ENCODE measurements around the gene B4GALNT3. TPM values are rescaled to one million over a fixed set of nuclear protein-coding genes. Genes with fewer than 3 reads are reported as not detected.
A peak's percentile ranks its signal among the peaks of the same experiment; 100 is the strongest.
"Not testable (repeated sequence)": the region's sequence is repeated elsewhere in the genome, so short reads cannot be mapped to it uniquely, and the experiment has no call there.

B4GALNT3 gene
- 10 to 100 TPM; 30.7 to 66.2 (median 35.0) TPM for total RNA-seq

DNA sequence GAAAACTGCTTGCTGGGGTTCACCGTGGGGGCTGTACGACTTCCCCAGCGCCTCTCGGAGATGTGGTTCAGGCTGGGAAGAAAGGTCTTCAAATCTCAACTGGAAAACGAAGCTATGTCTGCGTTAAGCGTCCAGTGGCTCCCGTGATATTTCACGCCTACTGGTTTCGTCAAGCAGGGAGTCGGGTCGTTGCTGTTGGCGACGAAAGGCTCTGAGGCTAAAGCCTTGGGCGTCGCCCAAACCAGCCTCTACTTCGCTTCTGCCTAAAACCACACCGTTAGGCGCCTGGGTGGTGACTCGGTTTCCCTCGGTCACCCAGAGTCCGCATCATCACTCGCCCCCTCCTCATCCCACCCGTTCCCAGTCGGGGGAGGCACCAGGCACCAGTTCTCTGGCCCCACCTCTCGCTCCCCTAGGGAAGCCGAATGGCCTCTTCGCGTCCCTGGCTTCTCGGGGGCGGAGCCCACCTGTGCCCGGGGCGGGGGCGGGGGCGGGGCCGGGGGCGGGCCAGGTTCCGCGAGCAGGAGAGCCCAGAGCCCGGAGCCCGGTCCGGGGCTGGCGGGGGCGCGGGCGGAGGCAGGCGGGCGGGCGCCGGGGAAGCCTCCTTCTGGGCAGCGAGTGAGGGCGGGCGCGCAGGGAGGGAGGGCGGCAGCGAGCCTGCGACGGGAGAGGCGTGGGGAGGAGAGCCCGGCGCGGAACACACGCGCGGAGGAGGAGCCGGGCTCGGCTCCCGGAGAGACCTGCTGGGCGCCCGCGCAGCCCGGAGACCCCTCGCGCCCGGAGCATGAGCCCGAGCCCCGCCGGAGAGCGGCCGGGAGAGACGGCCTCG lies at the start of gene B4GALNT3:
Gene B4GALNT3 (plus strand): TSS at position 510 of the 829 bp plus-strand sequence. CDS start 438 bp downstream, outside the sequence.
- Histone ChIP-seq H3K27me3 (peaks cover 8% of the 10 kb centered on the region), H3K36me3 (no peaks in the 10 kb centered on the region), H3K27ac (peak within 1 kb of the TSS; percentile 58), H3K9me3 (no peaks in the 10 kb centered on the region), H3K4me1 (peaks cover 26% of the 10 kb centered on the region), H3K4me3 (peak within 1 kb of the TSS; percentile 70)
- 10% methylated on average over 16 of the region's 82 CpGs for WGBS
- DNase-seq (ENCODE audit: low spot score in 2 of 2): no peak
- TF ChIP-seq POLR2A (IDR thresholded peaks at IDR 0.05) (no peak), POLR2AphosphoS5 (IDR thresholded peaks at IDR 0.05) (no peak), EP300 (IDR thresholded peaks at IDR 0.05) (no peak)
- TF ChIP-seq, protein P1, sequence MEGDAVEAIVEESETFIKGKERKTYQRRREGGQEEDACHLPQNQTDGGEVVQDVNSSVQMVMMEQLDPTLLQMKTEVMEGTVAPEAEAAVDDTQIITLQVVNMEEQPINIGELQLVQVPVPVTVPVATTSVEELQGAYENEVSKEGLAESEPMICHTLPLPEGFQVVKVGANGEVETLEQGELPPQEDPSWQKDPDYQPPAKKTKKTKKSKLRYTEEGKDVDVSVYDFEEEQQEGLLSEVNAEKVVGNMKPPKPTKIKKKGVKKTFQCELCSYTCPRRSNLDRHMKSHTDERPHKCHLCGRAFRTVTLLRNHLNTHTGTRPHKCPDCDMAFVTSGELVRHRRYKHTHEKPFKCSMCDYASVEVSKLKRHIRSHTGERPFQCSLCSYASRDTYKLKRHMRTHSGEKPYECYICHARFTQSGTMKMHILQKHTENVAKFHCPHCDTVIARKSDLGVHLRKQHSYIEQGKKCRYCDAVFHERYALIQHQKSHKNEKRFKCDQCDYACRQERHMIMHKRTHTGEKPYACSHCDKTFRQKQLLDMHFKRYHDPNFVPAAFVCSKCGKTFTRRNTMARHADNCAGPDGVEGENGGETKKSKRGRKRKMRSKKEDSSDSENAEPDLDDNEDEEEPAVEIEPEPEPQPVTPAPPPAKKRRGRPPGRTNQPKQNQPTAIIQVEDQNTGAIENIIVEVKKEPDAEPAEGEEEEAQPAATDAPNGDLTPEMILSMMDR (IDR thresholded peaks at IDR 0.05): no peak

DNA sequence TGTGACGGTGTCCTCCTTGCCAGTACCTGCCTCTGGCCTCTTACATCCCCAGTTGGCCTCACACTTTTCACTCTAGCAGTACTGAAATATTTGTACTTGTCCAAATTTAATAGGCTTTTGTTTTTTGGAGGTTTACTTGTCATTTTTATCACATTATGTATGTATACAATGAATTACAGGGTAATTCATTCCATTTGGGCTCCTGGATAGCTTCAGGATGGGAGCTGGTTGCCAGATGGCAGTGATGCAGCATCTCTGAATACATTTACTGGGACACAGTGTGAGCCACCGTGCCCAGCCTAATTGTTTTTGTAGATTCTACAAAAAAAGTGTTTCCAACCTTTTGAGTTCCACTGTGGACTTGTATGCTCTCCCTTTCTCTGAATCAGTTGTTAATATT lies 44.9 kb upstream of the B4GALNT3 start:
- no peak overlapping the region for H3K4me3 ChIP-seq
- 66% methylated on average over 2 of the region's 2 CpGs for whole genome bisulfite sequencing
- no peak for DNase-seq (ENCODE audit: low spot score in 2 of 2)
- no peaks in the 10 kb centered on the region for H3K9me3 ChIP-seq
- no peak overlapping the region for H3K27ac ChIP-seq
- no peaks in the 10 kb centered on the region for H3K4me1 ChIP-seq
- TF ChIP-seq EP300 (IDR thresholded peaks at IDR 0.05): no peak
- TF ChIP-seq POLR2AphosphoS5 (IDR thresholded peaks at IDR 0.05): no peak
- no peak for TF ChIP-seq POLR2A (IDR thresholded peaks at IDR 0.05)
- TF ChIP-seq, protein P1 (IDR thresholded peaks at IDR 0.05): no peak
- no peaks in the 10 kb centered on the region for H3K27me3 ChIP-seq
- H3K36me3 ChIP-seq: peaks cover 47% of the 10 kb centered on the region

DNA sequence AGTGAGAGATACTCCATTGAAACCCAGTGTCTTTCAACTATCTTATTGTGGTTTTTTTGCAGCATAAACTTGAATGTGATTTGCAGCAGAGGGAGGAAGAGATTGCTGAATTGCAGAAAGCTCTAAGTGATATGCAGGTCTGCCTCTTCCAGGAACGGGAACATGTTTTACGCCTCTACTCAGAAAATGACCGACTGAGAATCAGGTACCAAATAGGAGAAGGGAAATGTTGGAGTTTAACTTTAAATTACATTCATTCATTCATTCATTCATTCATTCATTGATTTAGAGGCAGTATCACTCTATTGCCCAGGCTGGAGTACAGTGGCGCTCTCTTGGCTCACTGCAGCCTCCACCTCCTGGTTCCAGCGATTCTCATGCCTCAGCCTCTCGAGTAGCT lies 41.3 kb upstream of the B4GALNT3 start:
- no peaks in the 10 kb centered on the region for H3K27me3 ChIP-seq
- TF ChIP-seq POLR2AphosphoS5 (IDR thresholded peaks at IDR 0.05) (no peak), POLR2A (IDR thresholded peaks at IDR 0.05) (no peak), EP300 (IDR thresholded peaks at IDR 0.05) (no peak)
- TF ChIP-seq, protein P1 (IDR thresholded peaks at IDR 0.05): no peak
- H3K9me3 ChIP-seq: no peaks in the 10 kb centered on the region
- DNase-seq (ENCODE audit: low spot score in 2 of 2): no peak
- H3K36me3 ChIP-seq: peaks cover 36% of the 10 kb centered on the region
- no peak overlapping the region for H3K4me3 ChIP-seq
- 94% methylated on average over 6 of the region's 6 CpGs for WGBS
- no peak overlapping the region for H3K27ac ChIP-seq
- H3K4me1 ChIP-seq: no peaks in the 10 kb centered on the region

DNA sequence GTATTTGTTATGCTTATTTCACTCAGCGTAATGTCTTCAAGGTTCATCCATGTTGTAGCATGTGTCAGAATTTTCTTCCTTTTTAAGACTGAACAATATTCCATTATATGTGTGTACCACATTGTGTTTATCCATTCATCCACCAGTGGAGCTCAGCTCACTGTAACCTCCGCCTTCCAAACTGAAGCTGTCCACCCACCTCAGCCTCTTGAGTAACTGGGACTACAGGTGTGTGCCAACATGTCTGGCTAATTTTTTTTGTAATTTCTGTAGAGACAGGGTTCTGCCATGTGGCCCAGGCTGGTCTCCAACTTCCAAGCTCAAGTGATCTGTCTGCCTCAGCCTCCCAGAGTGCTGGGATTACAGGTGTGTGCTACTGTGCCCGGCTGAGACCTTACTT lies 37.2 kb upstream of the B4GALNT3 start:
- Histone ChIP-seq H3K9me3 (no peaks in the 10 kb centered on the region), H3K4me1 (no peaks in the 10 kb centered on the region), H3K27ac (no peak overlapping the region), H3K36me3 (peaks cover 12% of the 10 kb centered on the region), H3K4me3 (no peak overlapping the region), H3K27me3 (no peaks in the 10 kb centered on the region)
- TF ChIP-seq, protein P1 (IDR thresholded peaks at IDR 0.05): no peak
- TF ChIP-seq EP300 (IDR thresholded peaks at IDR 0.05) (no peak), POLR2AphosphoS5 (IDR thresholded peaks at IDR 0.05) (no peak), POLR2A (IDR thresholded peaks at IDR 0.05) (no peak)
- no peak for DNase-seq (ENCODE audit: low spot score in 2 of 2)
- 92% methylated on average over 3 of the region's 3 CpGs for WGBS

DNA sequence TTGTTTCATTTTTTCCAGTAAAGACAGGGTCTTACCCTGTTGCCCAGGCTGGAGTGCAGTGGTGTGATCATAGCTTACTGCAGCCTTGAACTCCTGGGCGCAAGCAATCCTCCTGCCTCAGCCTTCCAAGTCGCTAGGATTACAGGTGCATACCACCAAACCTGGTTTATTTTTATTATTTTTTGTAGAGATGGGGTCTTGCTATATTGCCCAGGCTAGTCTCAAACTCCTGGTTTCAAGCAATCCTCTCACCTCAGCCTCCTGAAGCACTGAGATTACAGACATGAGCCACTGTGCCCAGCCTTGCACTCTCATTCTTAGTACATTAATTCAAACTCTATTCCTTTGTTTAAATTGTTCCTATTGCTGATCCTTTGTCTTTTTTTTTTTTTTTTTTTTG lies 24.0 kb upstream of the B4GALNT3 start:
- H3K9me3 ChIP-seq; H3K4me3 ChIP-seq; H3K4me1 ChIP-seq; H3K27me3 ChIP-seq; DNase-seq (ENCODE audit: low spot score in 2 of 2); H3K27ac ChIP-seq: not testable (repeated sequence)
- peaks cover 50% of the 10 kb centered on the region for H3K36me3 ChIP-seq
- WGBS: 98% methylated on average over 2 of the region's 2 CpGs
